Hepatic stellate cell (primary cell): ENCODE results near the gene CD46.

Source experiments
- DNase-seq: peaks from one replicate; pipeline ENCODE4 v3.0.0; 2011; ENCODE audit warnings: low spot score

The CD46 gene

DNA sequence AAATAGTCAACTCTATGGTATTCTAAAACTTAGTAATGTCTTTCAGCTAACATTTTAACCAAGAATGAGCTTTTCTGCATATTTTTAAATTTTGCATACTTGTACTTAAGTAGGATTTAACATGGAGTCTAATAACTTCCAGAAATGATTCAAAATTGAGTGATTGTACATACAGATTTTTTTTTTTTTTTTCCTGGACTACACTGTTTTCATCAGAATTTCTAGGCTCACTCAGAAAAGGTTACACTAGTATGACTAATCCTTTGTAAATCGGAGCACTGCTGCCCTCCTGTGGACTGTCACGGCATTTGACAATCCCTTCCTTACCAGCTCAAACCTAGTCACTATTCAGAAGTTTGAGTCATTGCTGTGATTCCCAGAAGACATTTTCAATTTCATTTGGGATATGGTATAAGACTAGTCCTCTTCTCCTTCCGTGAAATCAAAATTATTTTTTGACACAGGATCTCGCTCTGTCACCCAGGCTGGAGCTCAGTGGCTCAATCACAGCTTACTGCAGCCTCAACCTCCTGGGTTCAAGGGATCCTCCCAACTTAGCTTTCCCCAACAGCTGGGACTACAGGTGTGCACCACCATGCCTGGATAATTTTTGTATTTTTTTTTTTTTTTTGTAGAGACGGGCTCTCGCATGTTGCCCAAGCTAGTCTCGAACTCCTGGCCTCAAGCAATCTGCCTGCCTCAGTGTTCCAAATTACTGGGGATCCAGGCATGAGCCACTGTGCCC is 45.5 kb downstream of the CD46 start:
- DNase-seq = peak; percentile 65

DNA sequence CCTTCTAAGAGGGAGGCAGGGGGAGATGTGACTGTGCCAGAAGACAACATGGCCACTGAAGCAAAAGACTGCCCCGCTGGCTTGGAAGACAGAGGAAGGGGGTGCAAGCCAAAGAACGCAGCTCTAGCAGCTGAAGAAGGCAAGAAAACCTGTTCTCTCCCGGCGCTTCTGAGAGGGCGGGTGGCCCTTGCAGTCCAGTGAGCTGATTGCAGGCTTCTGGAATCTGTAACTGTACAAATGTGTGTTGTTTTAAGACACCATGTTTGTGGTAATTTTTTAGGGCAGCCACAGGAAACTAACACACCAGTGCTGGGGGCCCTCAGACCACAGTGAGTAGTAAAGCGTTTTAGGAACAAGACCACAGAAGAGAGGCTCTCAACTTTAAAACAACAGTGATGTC is 47.0 kb downstream of the CD46 start:
- DNase-seq = no peak

- no peak for DNase-seq
Measured at GRCh38 chr1:207799989-207800648, 48.3 kb downstream of the CD46 start.

DNA sequence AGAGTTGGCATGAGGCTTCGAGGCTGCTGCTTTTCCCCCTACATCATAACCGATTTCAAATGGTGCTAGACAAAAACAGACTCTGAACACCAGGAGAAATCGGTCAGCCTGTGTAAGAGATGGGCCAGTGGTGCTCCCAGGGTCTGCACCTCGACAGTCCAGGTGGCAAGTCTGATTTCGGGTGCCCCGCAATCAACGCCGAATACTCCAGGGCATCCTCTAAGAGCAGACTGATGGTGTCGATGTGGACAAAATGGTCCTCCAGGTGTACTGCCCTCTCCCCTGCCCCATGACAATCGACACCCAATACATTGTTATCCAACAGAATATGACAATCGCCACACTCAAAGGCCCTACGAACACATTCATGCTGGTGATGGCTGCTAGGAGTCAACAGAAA is 50.0 kb downstream of the CD46 start:
- DNase-seq = no peak

DNA sequence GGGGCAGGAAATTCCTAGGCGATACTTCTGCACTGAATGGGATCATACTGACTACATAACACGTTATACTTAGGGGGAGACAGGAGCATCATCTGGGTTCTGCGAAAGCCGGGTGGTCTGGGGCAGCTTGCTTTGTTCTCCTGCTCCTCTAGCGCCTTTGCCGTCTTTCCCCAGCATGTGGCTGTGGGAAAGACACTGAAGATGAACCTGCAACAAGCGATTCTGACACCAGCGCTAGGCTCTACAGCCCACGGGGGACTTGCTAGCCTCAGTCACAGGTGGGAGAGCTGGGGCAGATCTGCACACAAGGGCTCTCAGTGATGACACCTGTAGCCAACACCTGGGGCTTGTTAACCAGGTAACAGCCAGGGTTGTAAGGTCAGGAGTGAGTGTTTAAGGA is 51.8 kb downstream of the CD46 start:
- DNase-seq = no peak

DNA sequence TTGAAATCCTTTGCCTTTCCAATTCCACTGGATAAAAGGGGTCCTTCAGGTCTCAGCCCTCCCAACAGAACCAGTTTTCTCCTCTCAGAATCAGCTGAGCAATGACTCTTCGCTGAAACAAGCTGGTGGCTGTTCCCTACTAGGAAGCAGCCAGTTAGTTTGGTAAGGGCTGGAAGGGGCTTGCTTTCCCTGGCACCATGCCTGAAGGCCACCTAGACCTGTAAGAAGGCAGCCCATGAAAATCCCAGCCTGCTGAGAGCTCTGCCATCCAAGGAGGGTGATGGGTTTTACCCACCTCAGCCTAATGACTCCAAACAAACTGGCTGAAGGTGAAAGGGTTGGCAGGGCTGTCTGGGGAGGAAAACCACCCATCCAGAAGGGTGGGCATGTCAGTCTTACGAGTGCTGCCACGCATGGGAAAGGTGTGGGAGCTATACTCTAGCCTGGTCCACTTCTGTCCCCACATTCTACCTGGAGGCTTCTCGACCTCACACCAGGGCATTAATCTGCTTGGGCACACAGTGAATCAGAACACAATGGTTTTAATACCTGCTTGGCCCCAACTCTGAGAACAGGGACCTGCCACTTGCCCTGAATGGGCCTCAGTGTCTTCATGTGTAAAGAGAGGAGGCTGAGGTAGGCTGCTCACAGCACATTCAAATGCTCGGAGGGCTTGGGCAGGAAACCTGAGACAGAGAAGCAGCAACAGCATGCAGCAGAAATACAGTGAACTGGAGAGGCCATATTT is 53.0 kb downstream of the CD46 start:
- no peak for DNase-seq

GRCh38 chr1:207805841-207806421 is 54.1 kb downstream of the CD46 start:
- DNase-seq = peak; percentile 87

GRCh38 chr1:207806531-207807325 is 54.9 kb downstream of the CD46 start:
- DNase-seq = no peak

GRCh38 chr1:207807326-207807689 is 55.5 kb downstream of the CD46 start:
- no peak for DNase-seq

DNA sequence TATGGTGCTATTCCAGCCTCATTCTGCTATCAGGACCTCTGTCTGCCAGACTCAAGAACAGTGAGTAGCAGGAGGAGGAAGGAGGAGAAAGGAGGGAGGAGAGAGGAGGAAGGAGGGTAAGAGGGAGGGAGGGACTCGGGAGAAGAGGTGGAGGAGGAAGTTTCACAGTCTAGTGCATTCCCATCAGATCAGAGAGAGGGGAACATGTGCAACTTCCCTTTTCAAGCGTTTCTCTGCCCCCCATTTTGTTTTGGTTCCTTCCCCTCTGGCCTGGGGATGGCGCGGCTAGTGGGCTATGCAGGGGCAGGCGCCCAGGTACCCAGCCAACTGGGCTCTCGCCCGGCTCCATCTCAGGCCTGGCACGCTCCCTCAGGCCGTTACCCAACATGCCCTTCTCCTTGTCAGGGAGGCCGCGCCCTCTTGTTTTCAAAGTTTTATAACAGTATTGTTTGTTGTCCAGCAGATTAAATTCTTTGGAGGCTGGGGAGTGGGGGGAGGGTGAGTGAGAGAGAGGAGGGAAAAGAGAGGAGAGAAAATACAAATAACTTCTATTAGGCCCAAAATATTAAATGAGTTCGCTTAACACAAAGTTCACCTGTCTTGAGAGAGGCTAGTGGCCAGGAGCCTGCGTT is 56.0 kb downstream of the CD46 start:
- DNase-seq = no peak

GRCh38 chr1:207808322-207808705 is 56.5 kb downstream of the CD46 start:
- DNase-seq = no peak

- DNase-seq = no peak
Measured at GRCh38 chr1:207808911-207809555, 57.2 kb downstream of the CD46 start.

GRCh38 chr1:207810173-207810572 is 58.3 kb downstream of the CD46 start:
- DNase-seq = no peak

DNA sequence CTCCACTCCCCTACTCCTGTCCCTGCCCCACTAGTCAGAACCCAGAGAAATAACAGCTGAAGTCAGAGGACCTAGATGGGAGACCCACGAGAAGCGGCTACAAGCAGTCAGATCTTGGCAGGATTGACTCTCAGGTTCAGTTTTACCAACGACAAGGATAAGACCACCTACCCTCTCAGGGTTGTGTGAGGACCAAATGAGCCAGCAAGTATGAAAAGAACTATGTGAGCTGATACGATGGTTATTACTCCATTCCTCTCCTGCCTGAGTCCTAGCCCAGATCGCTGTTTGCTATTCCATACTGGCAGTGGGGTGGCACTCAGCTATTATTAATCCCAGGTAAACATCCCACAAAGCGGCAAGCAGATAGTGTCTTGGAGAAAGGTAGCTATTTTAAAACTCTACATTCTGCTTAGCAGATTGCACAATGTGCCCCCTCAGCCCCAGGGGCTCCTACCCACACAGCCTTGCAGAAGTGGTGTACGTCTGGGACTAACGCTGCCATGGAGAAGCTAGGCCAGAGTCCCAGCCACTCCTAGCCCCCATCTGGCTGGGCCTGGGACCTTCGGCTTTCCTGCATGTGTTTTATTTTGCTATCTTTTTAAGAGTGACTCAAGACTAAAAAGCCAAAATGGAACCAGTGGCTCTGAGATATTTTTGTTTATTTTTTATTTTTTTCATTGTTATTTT is 58.9 kb downstream of the CD46 start:
- DNase-seq = no peak

DNA sequence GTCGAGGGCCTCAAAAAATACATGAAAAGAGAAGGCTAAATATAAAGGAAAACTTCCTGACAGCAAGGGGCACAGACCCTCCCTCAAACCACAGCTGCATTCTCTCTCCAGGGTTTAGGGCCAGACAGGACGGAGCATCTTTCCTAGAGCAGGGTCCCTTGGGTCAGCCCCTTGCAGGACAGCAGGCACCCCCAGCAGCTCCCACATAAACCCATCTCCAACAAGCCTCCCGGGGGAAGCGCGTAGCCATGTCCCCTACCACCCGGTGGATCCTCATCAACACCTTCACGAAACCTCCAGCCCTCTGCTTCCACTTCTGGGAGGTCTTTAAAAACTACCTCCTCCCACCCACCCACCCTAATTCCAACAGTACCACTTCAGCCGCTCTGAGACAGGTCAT is 59.5 kb downstream of the CD46 start:
- no peak for DNase-seq

DNA sequence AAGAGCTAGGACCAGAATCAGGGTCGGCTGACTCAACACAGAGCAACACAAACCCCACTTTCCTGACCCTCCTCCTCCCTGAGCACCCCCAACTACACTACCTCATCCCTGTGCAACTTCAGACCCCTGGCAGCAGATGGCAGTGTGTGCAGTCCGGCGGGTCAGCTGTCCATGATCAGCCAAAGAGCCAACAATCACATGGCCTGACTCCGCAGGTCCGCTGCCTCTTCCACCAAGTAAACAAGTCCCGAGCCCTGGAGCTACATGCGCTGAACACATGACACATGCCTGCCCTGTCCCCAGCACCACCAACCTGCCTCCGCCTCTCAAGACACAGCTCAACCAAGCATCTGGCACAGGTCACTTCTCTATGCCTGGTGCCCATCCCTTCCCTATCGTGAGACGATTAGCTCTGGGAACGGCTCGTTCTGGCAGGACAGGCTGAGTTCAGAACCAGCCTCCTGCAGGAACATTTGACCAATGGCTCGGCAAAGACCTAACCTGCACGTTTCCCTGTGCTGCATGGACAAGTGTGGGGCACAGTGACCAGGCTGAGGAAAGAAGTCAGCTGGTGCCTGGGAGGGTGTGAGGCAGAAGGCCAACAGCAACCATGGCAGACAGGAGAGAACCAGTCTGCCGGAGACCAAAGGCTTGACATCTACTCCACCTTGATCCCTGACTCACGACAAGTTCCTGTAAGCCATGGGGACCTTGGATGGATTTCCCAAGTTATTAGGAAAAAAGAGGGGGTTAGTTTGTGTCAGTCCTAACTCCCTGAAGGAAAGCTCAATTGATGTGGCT is 60.3 kb downstream of the CD46 start:
- DNase-seq = no peak

GRCh38 chr1:207812778-207813511 is 61.1 kb downstream of the CD46 start:
- DNase-seq = no peak

DNA sequence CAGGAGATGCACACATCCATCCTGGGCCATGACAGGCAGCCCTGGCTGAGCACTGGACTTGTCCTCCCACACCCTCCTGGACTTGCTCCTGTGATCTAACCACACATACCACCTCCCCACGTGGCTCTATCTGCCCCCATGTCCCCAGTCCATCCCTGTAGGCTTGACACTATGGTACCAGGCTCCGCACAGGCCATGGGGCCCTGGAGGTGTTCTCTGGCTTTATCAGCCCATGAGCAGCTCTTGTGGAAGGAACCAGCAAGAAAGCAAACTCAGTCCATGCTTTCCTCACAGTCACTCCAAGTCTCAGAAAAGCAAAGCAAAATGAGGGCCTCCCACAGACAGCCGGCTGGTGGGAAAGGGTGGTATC is 61.6 kb downstream of the CD46 start:
- DNase-seq = no peak

GRCh38 chr1:207813946-207814345 is 62.1 kb downstream of the CD46 start:
- no peak for DNase-seq
